Measurements from ENCODE around the gene ADAM23.
"Not testable (repeated sequence)": the region's sequence is repeated elsewhere in the genome, so short reads cannot be mapped to it uniquely, and the experiment has no call there.

Gene ADAM23

GRCh38 chr2:206442833-206443734, at the start of gene ADAM23:
Gene ADAM23, plus strand, starts transcription at chr2:206443532. Its CDS starts 335 bp downstream, at chr2:206443867.
- DNase-seq (ENCODE audit: low read depth), result no peak

GRCh38 chr2:206396211-206396610, 47.1 kb upstream of the ADAM23 start:
- DNase-seq (ENCODE audit: low read depth), result no peak

GRCh38 chr2:206402956-206403569, 40.3 kb upstream of the ADAM23 start:
- DNase-seq (ENCODE audit: low read depth), result not testable (repeated sequence)

- no peak for DNase-seq (ENCODE audit: low read depth)
These were observed 34.7 kb upstream of the ADAM23 start for GRCh38 chr2:206408323-206409320.

GRCh38 chr2:206410714-206411113, 32.6 kb upstream of the ADAM23 start:
- DNase-seq (ENCODE audit: low read depth), result no peak

GRCh38 chr2:206415618-206416243, 27.6 kb upstream of the ADAM23 start:
- no peak for DNase-seq (ENCODE audit: low read depth)

GRCh38 chr2:206418968-206419367, 24.4 kb upstream of the ADAM23 start:
- no peak for DNase-seq (ENCODE audit: low read depth)

- no peak for DNase-seq (ENCODE audit: low read depth)
These were observed 22.6 kb upstream of the ADAM23 start for GRCh38 chr2:206420721-206421120.

- no peak for DNase-seq (ENCODE audit: low read depth)
These were observed 20.8 kb upstream of the ADAM23 start for GRCh38 chr2:206422493-206422892.

GRCh38 chr2:206423147-206423546, 20.2 kb upstream of the ADAM23 start:
- DNase-seq (ENCODE audit: low read depth), result no peak

GRCh38 chr2:206424134-206424533, 19.2 kb upstream of the ADAM23 start:
- no peak for DNase-seq (ENCODE audit: low read depth)

- DNase-seq (ENCODE audit: low read depth), result no peak
These were observed 14.5 kb upstream of the ADAM23 start for GRCh38 chr2:206428783-206429182.

GRCh38 chr2:206430452-206430851, 12.9 kb upstream of the ADAM23 start:
- no peak for DNase-seq (ENCODE audit: low read depth)

GRCh38 chr2:206431439-206431838, 11.9 kb upstream of the ADAM23 start:
- DNase-seq (ENCODE audit: low read depth), result no peak

GRCh38 chr2:206432193-206433082, 10.9 kb upstream of the ADAM23 start:
- DNase-seq (ENCODE audit: low read depth), result no peak

- DNase-seq (ENCODE audit: low read depth), result no peak
These were observed 10.1 kb upstream of the ADAM23 start for GRCh38 chr2:206433190-206433589.

- no peak for DNase-seq (ENCODE audit: low read depth)
These were observed 9.6 kb upstream of the ADAM23 start for GRCh38 chr2:206433686-206434085.

GRCh38 chr2:206435742-206436141, 7.6 kb upstream of the ADAM23 start:
- DNase-seq (ENCODE audit: low read depth), result no peak

GRCh38 chr2:206438196-206438724, 5.1 kb upstream of the ADAM23 start:
- DNase-seq (ENCODE audit: low read depth), result no peak

GRCh38 chr2:206442474-206442832, 879 bp upstream of the ADAM23 start:
- no peak for DNase-seq (ENCODE audit: low read depth)

Measured in stimulated activated CD8-positive, alpha-beta memory T cell treated with anti-CD3 and anti-CD28 coated beads, Interleukin-15, amount 100 ng/mL, for 1 hour (primary cell).